Liver (tissue), 9 donors: ENCODE measurements around the gene PLAU. TPM values are rescaled to one million over a fixed set of nuclear protein-coding genes. Genes with fewer than 3 reads are reported as not detected.
"Not testable (repeated sequence)": the region's sequence is repeated elsewhere in the genome, so short reads cannot be mapped to it uniquely, and the experiment has no call there.

Experiments
- DNase-seq: peaks from one replicate; pipeline ENCODE4 v3.0.0-alpha.2; 2017; ENCODE audit warnings: low spot score
- H3K27ac ChIP-seq, 2 donors: one replicate each; pipeline ENCODE4 v1.7.0; 2013; ENCODE audit warnings: inconsistent platforms in 2 of 2, low read length in 2 of 2, control low read depth in 1 of 2, low read depth in 1 of 2, mild to moderate bottlenecking in 1 of 2
- H3K27me3 ChIP-seq, 4 donors: one replicate each; pipeline versions ENCODE4 v1.6.1 to v1.7.0; 2013; ENCODE audit warnings: low read length in 3 of 4, inconsistent platforms in 1 of 4, mild to moderate bottlenecking in 1 of 4, moderate library complexity in 1 of 4; ENCODE audit not compliant: control insufficient read depth in 4 of 4, insufficient read depth in 4 of 4
- H3K36me3 ChIP-seq, 4 donors: one replicate each; pipeline versions ENCODE4 v1.6.1 to v1.7.0; 2013; ENCODE audit warnings: low read length in 3 of 4, mild to moderate bottlenecking in 3 of 4, low read depth in 1 of 4, moderate library complexity in 1 of 4; ENCODE audit not compliant: control insufficient read depth in 4 of 4, insufficient read depth in 3 of 4
- H3K4me1 ChIP-seq, 4 donors: one replicate each; pipeline versions ENCODE4 v1.6.1 to v1.7.0; 2013; ENCODE audit warnings: low read length in 3 of 4, mild to moderate bottlenecking in 3 of 4, moderate library complexity in 1 of 4; ENCODE audit not compliant: control insufficient read depth in 4 of 4, insufficient read depth in 4 of 4
- H3K4me3 ChIP-seq, 3 donors: one replicate each; pipeline versions ENCODE4 v1.6.1 to v1.7.0; 2013; ENCODE audit warnings: low read length in 3 of 3, control low read depth in 1 of 3, low read depth in 1 of 3, mild to moderate bottlenecking in 1 of 3
- H3K9ac ChIP-seq, 2 donors: one replicate each; pipeline ENCODE4 v1.7.0; 2013; ENCODE audit warnings: low read length in 2 of 2, mild to moderate bottlenecking in 2 of 2, moderate library complexity in 2 of 2, control low read depth in 1 of 2, low read depth in 1 of 2
- H3K9me3 ChIP-seq, 4 donors: one replicate each; pipeline versions ENCODE4 v1.6.1 to v1.7.0; 2013; ENCODE audit warnings: low read length in 3 of 4; ENCODE audit not compliant: control insufficient read depth in 4 of 4
- EGR1 ChIP-seq, 2 donors: IDR thresholded peaks; 2 replicates each; pipeline ENCODE4 v1.6.1; 2016 to 2018; ENCODE audit warnings: antibody characterized with exemption in 2 of 2, low read depth in 2 of 2
- FOXA1 ChIP-seq: IDR thresholded peaks from 2 replicates; pipeline ENCODE4 v1.6.1; 2016; ENCODE audit warnings: antibody characterized with exemption
- GABPA ChIP-seq, 2 donors: IDR thresholded peaks in 1 of 2; conservative IDR thresholded peaks in 1 of 2; 2 replicates each; pipeline ENCODE4 v1.6.1; 2016; ENCODE audit warnings: antibody characterized with exemption in 2 of 2, mild to moderate bottlenecking in 1 of 2, moderate library complexity in 1 of 2
- HNF4A ChIP-seq, 2 donors: conservative IDR thresholded peaks; 2 replicates each; pipeline ENCODE4 v1.6.1; 2016; ENCODE audit warnings: antibody characterized with exemption in 2 of 2, mild to moderate bottlenecking in 2 of 2
- HNF4G ChIP-seq: IDR thresholded peaks from 2 replicates; pipeline ENCODE4 v1.6.1; 2016; ENCODE audit warnings: antibody characterized with exemption
- MAX ChIP-seq: IDR thresholded peaks from 2 replicates; pipeline ENCODE4 v1.6.1; 2016; ENCODE audit warnings: antibody characterized with exemption
- NR2F2 ChIP-seq: IDR thresholded peaks from 2 replicates; pipeline ENCODE4 v1.6.1; 2016; ENCODE audit warnings: antibody characterized with exemption
- RAD21 ChIP-seq, 2 donors: IDR thresholded peaks; 2 replicates each; pipeline ENCODE4 v1.6.1; 2016; ENCODE audit warnings: antibody characterized with exemption in 2 of 2, mild to moderate bottlenecking in 2 of 2
- RXRA ChIP-seq, 2 donors: IDR thresholded peaks; 2 replicates each; pipeline ENCODE4 v1.6.1; 2017 to 2018; ENCODE audit warnings: antibody characterized with exemption in 2 of 2, mild to moderate bottlenecking in 1 of 2
- SP1 ChIP-seq: IDR thresholded peaks from 2 replicates; pipeline ENCODE4 v1.6.1; 2018; ENCODE audit warnings: antibody characterized with exemption, mild to moderate bottlenecking
- TAF1 ChIP-seq: conservative IDR thresholded peaks from 2 replicates; pipeline ENCODE4 v1.6.1; 2016; ENCODE audit warnings: antibody characterized with exemption, mild to moderate bottlenecking
- YY1 ChIP-seq: IDR thresholded peaks from 2 replicates; pipeline ENCODE4 v1.6.1; 2016; ENCODE audit warnings: antibody characterized with exemption, mild to moderate bottlenecking
- ZBTB33 ChIP-seq: IDR thresholded peaks from 2 replicates; pipeline ENCODE4 v1.6.1; 2016; ENCODE audit warnings: antibody characterized with exemption
- WGBS: extraction: QIAGEN DNeasy Blood & Tissue Kit; methylation state at CpG from one replicate; pipeline ENCODE4 v1.1.7; 2013; 5-methylcytosine and 5-hydroxymethylcytosine counted together
- polyA plus RNA-seq, 2 donors: library from polyadenylated mRNA; stranded (reverse) in 1 of 2; unstranded in 1 of 2; fragments of 200-250 nt in 1 of 2; fragments of >200 nt in 1 of 2; fragmentation: Nextera tagmentation in 1 of 2; extraction: Ambion mirVana in 1 of 2; gene quantifications; one replicate each; pipeline versions ENCODE4 v1.2.1 to v1.2.3, GENCODE V29; 2013 to 2015
- total RNA-seq, 2 donors: library from RNA; depleted of rRNA; stranded (reverse); fragments of >200 nt; gene quantifications; one replicate each; pipeline ENCODE4 v1.2.3, GENCODE V29; 2014
- TF ChIP-seq, protein P1 (sequence below): IDR thresholded peaks from 2 replicates; pipeline ENCODE4 v1.6.1; 2016; ENCODE audit warnings: antibody characterized with exemption
- TF ChIP-seq, protein P2 (sequence below): IDR thresholded peaks from 2 replicates; pipeline ENCODE4 v1.6.1; 2016; ENCODE audit warnings: antibody characterized with exemption, mild to moderate bottlenecking
- donor health status: healthy.
- donor health status: healthy.
- donor health status: healthy.
- donor health status: healthy.
- donor health status: healthy.

The PLAU gene
- total and polyA plus RNA-seq, 4 donors: 0.40 to 1.0 (median 0.79) TPM

GRCh38 chr10:73889014-73889413 lies 21.9 kb upstream of the PLAU start:
- Histone ChIP-seq H3K9ac (no peak overlapping the region), H3K4me3 (no peak overlapping the region), H3K27ac (no peak overlapping the region), H3K9me3 (no peaks in the 10 kb centered on the region), H3K4me1 (peaks cover 0 to 3% (median 1%) of the 10 kb centered on the region in 4 donors), H3K36me3 (no peaks in the 10 kb centered on the region), H3K27me3 (no peaks in the 10 kb centered on the region)
- 73% methylated on average over 7 of the region's 7 CpGs for WGBS
- TF ChIP-seq NR2F2 (no peak), ZBTB33 (no peak), HNF4A (conservative IDR thresholded peaks at IDR 0.05) (no peak), RAD21 (IDR thresholded peaks at IDR 0.05) (no peak), MAX (no peak), YY1 (no peak), EGR1 (IDR thresholded peaks at IDR 0.05; ENCODE audit: low read depth in 2 of 2) (no peak), RXRA (IDR thresholded peaks at IDR 0.05) (no peak), SP1 (no peak), GABPA (IDR thresholded peaks at IDR 0.05 in 1 of 2, conservative IDR thresholded peaks at IDR 0.05 in 1 of 2) (no peak), HNF4G (no peak), TAF1 (no peak), FOXA1 (no peak)
- TF ChIP-seq, protein P1, sequence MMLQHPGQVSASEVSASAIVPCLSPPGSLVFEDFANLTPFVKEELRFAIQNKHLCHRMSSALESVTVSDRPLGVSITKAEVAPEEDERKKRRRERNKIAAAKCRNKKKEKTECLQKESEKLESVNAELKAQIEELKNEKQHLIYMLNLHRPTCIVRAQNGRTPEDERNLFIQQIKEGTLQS: no peak
- TF ChIP-seq, protein P2, sequence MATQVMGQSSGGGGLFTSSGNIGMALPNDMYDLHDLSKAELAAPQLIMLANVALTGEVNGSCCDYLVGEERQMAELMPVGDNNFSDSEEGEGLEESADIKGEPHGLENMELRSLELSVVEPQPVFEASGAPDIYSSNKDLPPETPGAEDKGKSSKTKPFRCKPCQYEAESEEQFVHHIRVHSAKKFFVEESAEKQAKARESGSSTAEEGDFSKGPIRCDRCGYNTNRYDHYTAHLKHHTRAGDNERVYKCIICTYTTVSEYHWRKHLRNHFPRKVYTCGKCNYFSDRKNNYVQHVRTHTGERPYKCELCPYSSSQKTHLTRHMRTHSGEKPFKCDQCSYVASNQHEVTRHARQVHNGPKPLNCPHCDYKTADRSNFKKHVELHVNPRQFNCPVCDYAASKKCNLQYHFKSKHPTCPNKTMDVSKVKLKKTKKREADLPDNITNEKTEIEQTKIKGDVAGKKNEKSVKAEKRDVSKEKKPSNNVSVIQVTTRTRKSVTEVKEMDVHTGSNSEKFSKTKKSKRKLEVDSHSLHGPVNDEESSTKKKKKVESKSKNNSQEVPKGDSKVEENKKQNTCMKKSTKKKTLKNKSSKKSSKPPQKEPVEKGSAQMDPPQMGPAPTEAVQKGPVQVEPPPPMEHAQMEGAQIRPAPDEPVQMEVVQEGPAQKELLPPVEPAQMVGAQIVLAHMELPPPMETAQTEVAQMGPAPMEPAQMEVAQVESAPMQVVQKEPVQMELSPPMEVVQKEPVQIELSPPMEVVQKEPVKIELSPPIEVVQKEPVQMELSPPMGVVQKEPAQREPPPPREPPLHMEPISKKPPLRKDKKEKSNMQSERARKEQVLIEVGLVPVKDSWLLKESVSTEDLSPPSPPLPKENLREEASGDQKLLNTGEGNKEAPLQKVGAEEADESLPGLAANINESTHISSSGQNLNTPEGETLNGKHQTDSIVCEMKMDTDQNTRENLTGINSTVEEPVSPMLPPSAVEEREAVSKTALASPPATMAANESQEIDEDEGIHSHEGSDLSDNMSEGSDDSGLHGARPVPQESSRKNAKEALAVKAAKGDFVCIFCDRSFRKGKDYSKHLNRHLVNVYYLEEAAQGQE: no peak
- DNase-seq: no peak

- WGBS: 94% methylated on average over 3 of the region's 3 CpGs
- not testable (repeated sequence) for DNase-seq, H3K36me3 ChIP-seq, H3K27ac ChIP-seq, H3K4me3 ChIP-seq, H3K4me1 ChIP-seq, H3K9me3 ChIP-seq, H3K27me3 ChIP-seq, H3K9ac ChIP-seq
Observed at GRCh38 chr10:73889416-73889815, 21.5 kb upstream of the PLAU start.
